Karpas-422 (cell line): ENCODE results near the gene CLSTN1. TPM values are rescaled to one million over a fixed set of nuclear protein-coding genes. Genes with fewer than 3 reads are reported as not detected.
"Not testable (repeated sequence)": the region's sequence is repeated elsewhere in the genome, so short reads cannot be mapped to it uniquely, and the experiment has no call there.

Experiments
- DNase-seq: peaks from one replicate; pipeline ENCODE4 v3.0.0-alpha.2; 2015
- H2AFZ ChIP-seq: fragments of 200-600 bp; sonication (generic); 2 replicates; pipeline ENCODE4 v1.6.1; 2014; ENCODE audit warnings: antibody characterized with exemption, low read length, mixed read lengths
- H3K27ac ChIP-seq: fragments of 200-600 bp; sonication (generic); 2 replicates; pipeline ENCODE4 v1.5.1; 2014; ENCODE audit warnings: mild to moderate bottlenecking, low read length, moderate library complexity
- H3K27me3 ChIP-seq: fragments of 200-600 bp; sonication (generic); 2 replicates; pipeline ENCODE4 v1.6.1; 2014; ENCODE audit warnings: low read length, mixed read lengths
- H3K36me3 ChIP-seq: fragments of 200-600 bp; sonication (generic); 2 replicates; pipeline ENCODE4 v1.6.1; 2014; ENCODE audit warnings: low read length, mixed read lengths; ENCODE audit not compliant: insufficient read depth
- H3K4me1 ChIP-seq: fragments of 200-600 bp; sonication (generic); 2 replicates; pipeline ENCODE4 v1.6.1; 2014; ENCODE audit warnings: mild to moderate bottlenecking, low read length, mixed read lengths
- H3K4me2 ChIP-seq: fragments of 200-600 bp; sonication (generic); 2 replicates; pipeline ENCODE4 v1.6.1; 2014; ENCODE audit warnings: low read length, low read depth, mild to moderate bottlenecking; ENCODE audit not compliant: poor library complexity, severe bottlenecking
- H3K4me3 ChIP-seq: fragments of 200-600 bp; sonication (generic); 2 replicates; pipeline ENCODE4 v1.5.1; 2014; ENCODE audit warnings: mild to moderate bottlenecking, antibody characterized with exemption, low read length, mixed read lengths
- H3K79me2 ChIP-seq: fragments of 200-600 bp; sonication (generic); 2 replicates; pipeline ENCODE4 v1.6.1; 2014; ENCODE audit warnings: mild to moderate bottlenecking, low read length, mixed read lengths
- H3K9ac ChIP-seq: fragments of 200-600 bp; sonication (generic); 2 replicates; pipeline ENCODE4 v1.6.0; 2014; ENCODE audit warnings: low read length
- H3K9me2 ChIP-seq: fragments of 200-600 bp; sonication (generic), shearing (Covaris generic); replicated peaks from 2 replicates; pipeline ENCODE4 v1.6.0; 2014; ENCODE audit warnings: mild to moderate bottlenecking, low read length, moderate library complexity; ENCODE audit not compliant: insufficient read depth
- H3K9me3 ChIP-seq: fragments of 300-700, 200-600 bp; sonication (generic); 2 replicates; pipeline ENCODE4 v1.6.1; 2014; ENCODE audit warnings: low read length, mixed read lengths
- H4K20me1 ChIP-seq: fragments of 200-600 bp; sonication (generic); 2 replicates; pipeline ENCODE4 v1.6.1; 2014; ENCODE audit warnings: mild to moderate bottlenecking, antibody characterized with exemption, low read length, low read depth; ENCODE audit not compliant: insufficient read depth
- total RNA-seq: library from RNA; depleted of rRNA; stranded (reverse); fragments of >200 nt; shearing (Covaris generic); gene quantifications from 2 replicates; pipeline ENCODE4 v1.2.3, GENCODE V29; 2014; ENCODE audit warnings: low replicate concordance

CLSTN1 gene
- total RNA-seq, 1 experiment from 2014 or later, result 52.0 TPM

DNA sequence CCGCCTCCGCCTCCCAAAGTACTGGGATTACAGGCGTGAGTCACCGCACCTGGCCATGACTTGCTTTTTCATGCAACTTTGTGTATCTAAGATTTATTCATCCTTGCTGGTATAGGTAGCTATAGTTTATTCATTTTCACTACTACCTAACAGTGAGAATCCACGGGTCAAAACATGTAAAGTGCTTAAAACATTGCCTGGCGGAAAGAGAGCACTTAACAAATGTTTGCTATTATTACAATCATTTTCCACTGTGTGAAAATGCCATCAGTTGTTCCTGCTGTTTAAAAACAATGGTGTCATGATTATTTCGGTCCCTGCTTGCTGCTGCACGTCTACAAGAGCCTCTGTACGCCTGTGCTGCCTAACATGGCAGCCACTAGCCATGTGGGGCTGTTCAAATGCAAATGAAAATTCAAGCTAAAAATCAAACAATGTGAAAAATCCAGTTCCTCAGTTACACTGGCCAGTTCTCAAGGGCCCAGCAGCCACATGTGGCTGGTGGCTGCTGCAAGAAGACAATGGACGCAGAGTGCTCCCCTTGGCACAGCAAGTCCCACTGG, 65.1 kb downstream of the CLSTN1 start:
- H3K9ac ChIP-seq, result no peak overlapping the region
- H3K36me3 ChIP-seq, result peaks cover 7% of the 10 kb centered on the region; the same call in 1 of the 2 replicates
- H2AFZ ChIP-seq, result no peak overlapping the region
- DNase-seq, result no peak
- H3K27me3 ChIP-seq, result no peaks in the 10 kb centered on the region
- peaks cover 24% of the 10 kb centered on the region for H3K4me1 ChIP-seq
- H3K27ac ChIP-seq, result no peak overlapping the region
- H3K79me2 ChIP-seq, result peaks cover 75% of the 10 kb centered on the region
- no peak overlapping the region for H3K4me3 ChIP-seq
- no peaks in the 10 kb centered on the region for H3K9me3 ChIP-seq
- peaks cover 12% of the 10 kb centered on the region; the same call in 1 of the 2 replicates for H4K20me1 ChIP-seq
- no peaks in the 10 kb centered on the region for H3K9me2 ChIP-seq
- H3K4me2 ChIP-seq, result no peak overlapping the region

DNA sequence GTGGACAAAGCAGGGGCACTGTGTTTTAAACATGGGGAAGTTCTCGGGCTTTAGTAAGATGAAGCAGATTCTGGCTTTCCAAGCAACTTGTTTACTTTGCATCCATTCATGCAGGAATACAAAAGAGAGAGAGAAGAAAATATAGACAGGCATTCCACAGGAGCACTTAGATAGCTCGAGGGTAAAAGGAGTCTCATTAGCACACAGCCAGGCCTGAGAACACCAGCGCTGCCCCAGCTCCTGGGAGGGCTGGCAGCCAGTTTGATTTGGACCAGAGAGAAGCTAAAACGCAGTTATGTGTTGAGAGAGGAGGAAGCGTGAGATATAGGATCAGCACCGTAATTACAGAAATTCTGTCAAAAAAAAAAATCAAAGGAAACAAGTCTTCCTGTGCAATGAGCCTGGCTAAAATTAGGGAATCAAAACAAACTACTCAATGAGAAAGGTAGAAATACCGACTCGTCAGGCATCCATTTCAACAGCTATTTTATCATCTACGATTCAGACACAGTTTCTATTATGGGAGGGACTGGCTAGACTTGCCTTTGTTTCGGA, 68.2 kb downstream of the CLSTN1 start:
- H3K4me1 ChIP-seq, result peaks cover 11% of the 10 kb centered on the region
- H3K9ac ChIP-seq, result no peak overlapping the region
- H3K79me2 ChIP-seq, result peaks cover 57% of the 10 kb centered on the region
- H3K4me3 ChIP-seq, result no peak overlapping the region
- peaks cover 10% of the 10 kb centered on the region; the same call in 1 of the 2 replicates for H3K36me3 ChIP-seq
- H4K20me1 ChIP-seq, result peaks cover 8% of the 10 kb centered on the region; the same call in 1 of the 2 replicates
- no peak overlapping the region for H3K4me2 ChIP-seq
- no peaks in the 10 kb centered on the region for H3K9me3 ChIP-seq
- no peak overlapping the region for H3K27ac ChIP-seq
- H3K27me3 ChIP-seq, result no peaks in the 10 kb centered on the region
- H2AFZ ChIP-seq, result no peak overlapping the region
- DNase-seq, result no peak
- H3K9me2 ChIP-seq, result no peaks in the 10 kb centered on the region

DNA sequence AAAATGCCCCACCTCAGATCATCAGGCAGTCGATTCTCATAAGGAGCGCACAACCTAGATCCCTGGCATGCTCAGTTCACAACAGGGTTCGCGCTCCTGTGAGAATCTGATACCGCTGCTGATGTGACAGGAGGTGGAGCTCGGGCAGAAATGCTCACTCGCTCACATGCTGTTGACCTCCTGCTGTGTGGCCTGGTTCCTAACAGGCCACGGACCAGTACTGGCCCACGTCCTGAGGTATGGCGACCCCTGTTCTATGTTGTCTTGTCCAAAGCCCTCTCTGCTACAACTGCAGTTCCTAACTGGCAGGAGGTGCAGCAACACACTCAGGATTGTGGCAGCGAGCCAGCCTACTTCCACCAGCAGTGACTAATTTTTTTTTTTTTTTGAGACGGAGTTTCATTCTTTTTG, 70.6 kb downstream of the CLSTN1 start:
- Histone ChIP-seq H3K4me1 (no peaks in the 10 kb centered on the region), H3K36me3 (peaks cover 19% of the 10 kb centered on the region; the same call in 1 of the 2 replicates), H3K4me3 (no peak overlapping the region), H3K9me3 (no peaks in the 10 kb centered on the region), H3K9ac (no peak overlapping the region), H3K4me2 (no peak overlapping the region), H3K27me3 (no peaks in the 10 kb centered on the region), H2AFZ (no peak overlapping the region), H4K20me1 (0 out of 2 replicates have a peak, but pooled peaks cover 3% of the 10 kb centered on the region), H3K27ac (no peak overlapping the region), H3K9me2 (no peaks in the 10 kb centered on the region), H3K79me2 (peaks cover 37% of the 10 kb centered on the region)
- no peak for DNase-seq

DNA sequence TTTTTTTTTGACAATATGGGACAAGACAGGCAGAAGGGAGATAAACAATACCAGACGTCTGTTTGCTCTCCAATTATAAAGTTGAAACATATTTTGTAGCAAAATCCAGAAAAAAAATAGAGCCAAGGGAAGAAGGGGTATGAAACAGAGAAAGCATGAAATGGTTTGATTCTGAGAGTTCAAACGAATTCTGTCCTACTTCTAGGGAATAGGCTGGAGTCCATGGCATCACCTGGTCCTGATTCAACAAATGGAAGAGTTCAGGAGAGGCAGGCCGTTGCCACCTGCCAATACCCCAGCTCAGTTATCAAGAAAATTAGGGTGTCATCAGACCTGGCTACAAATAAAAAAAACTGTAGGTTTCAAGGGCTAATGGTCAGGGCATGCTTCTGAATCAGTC, 71.8 kb downstream of the CLSTN1 start:
- Histone ChIP-seq H2AFZ (no peak overlapping the region), H3K4me2 (no peak overlapping the region), H3K27ac (no peak overlapping the region), H3K36me3 (peaks cover 19% of the 10 kb centered on the region; the same call in 1 of the 2 replicates), H3K9me3 (no peaks in the 10 kb centered on the region), H4K20me1 (0 out of 2 replicates have a peak, but pooled peaks cover 3% of the 10 kb centered on the region), H3K4me3 (no peak overlapping the region), H3K79me2 (peaks cover 29% of the 10 kb centered on the region), H3K9me2 (no peaks in the 10 kb centered on the region), H3K9ac (no peak overlapping the region), H3K4me1 (no peaks in the 10 kb centered on the region), H3K27me3 (no peaks in the 10 kb centered on the region)
- DNase-seq, result no peak

DNA sequence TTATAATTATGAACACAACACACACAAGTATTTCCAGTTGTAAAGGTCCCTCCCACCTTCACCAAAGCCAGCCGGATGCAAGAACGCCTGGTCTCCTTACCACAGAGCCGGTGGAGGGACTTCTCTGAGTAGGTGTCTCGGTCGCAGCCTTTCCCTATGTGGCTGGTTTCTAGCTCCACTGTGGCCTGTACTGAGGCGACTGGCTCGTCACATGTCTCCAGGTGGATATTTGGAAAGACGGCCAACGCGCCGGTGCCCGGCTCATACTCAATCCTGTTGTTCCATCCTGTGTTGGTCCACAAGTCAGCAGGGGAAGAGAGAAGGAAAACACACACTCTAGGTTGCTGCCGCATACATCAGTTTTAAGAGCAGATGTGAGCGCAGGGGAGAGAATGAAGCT, 74.4 kb downstream of the CLSTN1 start:
- DNase-seq, result no peak
- H3K27ac ChIP-seq, result no peak overlapping the region
- no peak overlapping the region for H3K4me2 ChIP-seq
- H3K9ac ChIP-seq, result no peak overlapping the region
- H3K9me3 ChIP-seq, result no peaks in the 10 kb centered on the region
- H3K79me2 ChIP-seq, result peaks cover 10% of the 10 kb centered on the region; the same call in 1 of the 2 replicates
- no peak overlapping the region for H2AFZ ChIP-seq
- H3K27me3 ChIP-seq, result no peaks in the 10 kb centered on the region
- H4K20me1 ChIP-seq, result no peaks in the 10 kb centered on the region
- H3K36me3 ChIP-seq, result peaks cover 12% of the 10 kb centered on the region; the same call in 1 of the 2 replicates
- no peaks in the 10 kb centered on the region for H3K9me2 ChIP-seq
- no peaks in the 10 kb centered on the region for H3K4me1 ChIP-seq
- no peak overlapping the region for H3K4me3 ChIP-seq

DNA sequence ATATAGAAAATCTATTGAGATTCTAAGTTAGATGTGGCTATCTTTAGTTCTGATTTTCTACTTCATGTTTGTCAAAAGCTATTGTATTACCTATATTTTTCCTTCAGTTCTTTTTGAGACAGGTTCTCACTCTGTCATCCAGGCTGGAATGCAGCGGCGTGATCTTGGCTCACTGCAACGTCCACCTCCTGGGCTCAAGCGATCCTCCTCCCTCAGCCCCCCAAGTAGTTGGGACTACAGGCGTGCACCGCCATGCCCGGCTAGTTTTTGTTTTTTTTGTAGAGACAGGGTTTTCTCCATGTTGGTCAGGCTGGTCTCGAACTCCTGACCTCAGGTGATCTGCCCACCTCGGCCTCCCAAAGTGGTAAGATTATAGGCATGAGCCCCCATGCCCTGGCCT, 75.4 kb downstream of the CLSTN1 start:
- H3K27me3 ChIP-seq, H3K4me2 ChIP-seq: not testable (repeated sequence)
- peaks cover 19% of the 10 kb centered on the region; the same call in 1 of the 2 replicates for H3K36me3 ChIP-seq

DNA sequence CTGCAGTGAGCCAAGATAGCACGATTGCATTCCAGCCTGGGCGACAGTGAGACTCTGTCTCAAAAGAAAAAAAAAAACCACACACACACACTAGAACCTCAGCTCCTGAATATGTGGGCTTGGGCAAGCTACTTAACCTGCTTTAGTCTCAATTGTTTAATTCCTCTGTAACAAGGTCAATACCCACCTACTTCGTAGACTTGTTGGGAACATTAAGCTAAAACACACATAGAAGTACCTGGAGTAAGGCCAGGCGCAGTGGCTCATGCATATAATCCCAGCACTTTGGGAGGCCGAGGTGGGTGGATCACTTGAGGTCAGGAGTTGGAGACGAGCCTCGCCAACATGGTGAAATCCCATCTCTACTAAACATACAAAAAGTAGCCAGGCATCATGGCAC, 77.1 kb downstream of the CLSTN1 start:
- no peaks in the 10 kb centered on the region for H3K27me3 ChIP-seq
- H3K27ac ChIP-seq, result no peak overlapping the region
- no peak overlapping the region for H3K9ac ChIP-seq
- H2AFZ ChIP-seq, result no peak overlapping the region
- no peak for DNase-seq
- no peaks in the 10 kb centered on the region for H3K9me2 ChIP-seq
- H3K4me1 ChIP-seq, result no peaks in the 10 kb centered on the region
- H3K4me3 ChIP-seq, result no peak overlapping the region
- H3K36me3 ChIP-seq, result peaks cover 27% of the 10 kb centered on the region; the same call in 1 of the 2 replicates
- no peaks in the 10 kb centered on the region for H4K20me1 ChIP-seq
- no peaks in the 10 kb centered on the region for H3K9me3 ChIP-seq
- H3K4me2 ChIP-seq, result no peak overlapping the region
- 0 out of 2 replicates have a peak, but pooled peaks cover 2% of the 10 kb centered on the region for H3K79me2 ChIP-seq

More for the DNA sequence above, 75.4 kb downstream of the CLSTN1 start:
- not testable (repeated sequence) for H3K9me2 ChIP-seq, H3K79me2 ChIP-seq, H2AFZ ChIP-seq, H3K9me3 ChIP-seq, H3K9ac ChIP-seq, H4K20me1 ChIP-seq, H3K4me1 ChIP-seq, H3K4me3 ChIP-seq, H3K27ac ChIP-seq, DNase-seq

DNA sequence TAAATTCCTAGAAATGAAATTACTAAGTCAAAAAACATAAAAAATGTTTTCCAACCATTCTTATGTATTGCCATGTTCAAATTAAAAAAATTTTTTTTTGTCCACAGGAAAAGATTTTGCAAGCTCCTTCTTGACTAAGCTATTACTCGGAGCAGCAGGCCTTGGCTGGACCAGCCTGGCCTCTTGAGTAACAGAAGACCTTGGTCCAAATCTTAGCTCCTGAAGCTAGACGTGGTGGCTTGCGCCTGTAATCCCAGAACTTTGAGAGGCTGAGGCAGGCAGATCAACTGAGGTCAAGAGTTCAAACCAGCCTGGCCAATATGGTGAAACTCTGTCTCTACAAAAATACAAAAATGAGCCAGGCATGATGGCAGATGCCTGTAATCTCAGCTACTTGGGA, 77.6 kb downstream of the CLSTN1 start:
- H3K4me1 ChIP-seq, result no peaks in the 10 kb centered on the region
- H3K9ac ChIP-seq, result no peak overlapping the region
- no peak overlapping the region for H3K4me3 ChIP-seq
- H3K9me3 ChIP-seq, result no peaks in the 10 kb centered on the region
- H3K27ac ChIP-seq, result no peak overlapping the region
- peaks cover 27% of the 10 kb centered on the region; the same call in 1 of the 2 replicates for H3K36me3 ChIP-seq
- DNase-seq, result no peak
- H4K20me1 ChIP-seq, result no peaks in the 10 kb centered on the region
- no peak overlapping the region for H3K4me2 ChIP-seq
- no peaks in the 10 kb centered on the region for H3K27me3 ChIP-seq
- H3K9me2 ChIP-seq, result no peaks in the 10 kb centered on the region
- no peak overlapping the region for H2AFZ ChIP-seq
- 0 out of 2 replicates have a peak, but pooled peaks cover 2% of the 10 kb centered on the region for H3K79me2 ChIP-seq
